ENCODE data around the gene GATD1.

Gene GATD1

GRCh38 chr11:726278-727220 lies 50.7 kb downstream of the GATD1 start:
- DNase-seq (ENCODE audit: low read depth) = no peak

- no peak for DNase-seq (ENCODE audit: low read depth)
Observed at GRCh38 chr11:725624-726202, 51.6 kb downstream of the GATD1 start.

GRCh38 chr11:724778-725386 lies 52.4 kb downstream of the GATD1 start:
- no peak for DNase-seq (ENCODE audit: low read depth)

DNA sequence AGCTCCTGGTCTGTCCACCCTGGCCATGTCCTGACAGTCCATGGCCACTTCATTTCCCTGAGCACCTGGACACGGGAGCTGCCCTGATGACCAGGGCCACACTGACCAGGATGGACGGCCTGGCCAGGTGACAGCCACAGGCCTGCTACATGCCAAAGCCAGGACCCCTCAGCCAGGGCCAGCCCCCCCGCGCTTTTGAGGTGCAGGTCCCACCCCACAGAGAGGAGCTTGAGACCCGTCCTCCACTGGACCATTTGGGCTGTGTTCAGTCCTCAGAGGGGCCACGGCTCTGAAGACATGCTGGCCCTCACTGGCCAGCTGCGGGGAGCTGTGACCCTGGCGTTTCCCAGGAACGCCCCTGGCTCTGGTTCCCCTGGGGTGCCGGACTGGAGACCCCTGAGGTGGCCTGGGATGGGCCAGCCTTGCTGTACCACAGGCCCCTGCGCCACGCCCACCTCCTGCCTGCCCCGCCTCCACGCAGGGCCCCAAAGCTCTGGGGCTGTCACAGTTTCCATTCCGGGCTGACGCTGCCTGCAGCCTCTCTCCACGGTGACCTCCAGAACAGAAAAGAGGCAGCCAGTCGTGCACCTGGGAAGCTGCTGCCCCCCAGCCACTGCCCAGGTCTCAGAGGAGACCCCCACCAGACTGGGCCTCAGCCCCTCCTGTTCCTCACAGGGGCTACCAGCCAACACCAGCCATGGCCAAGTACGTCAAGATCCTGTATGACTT lies 53.1 kb downstream of the GATD1 start:
- DNase-seq (ENCODE audit: low read depth) = no peak

GRCh38 chr11:723120-723883 lies 54.0 kb downstream of the GATD1 start:
- no peak for DNase-seq (ENCODE audit: low read depth)

- no peak for DNase-seq (ENCODE audit: low read depth)
Observed at GRCh38 chr11:722346-722811, 54.9 kb downstream of the GATD1 start.

DNA sequence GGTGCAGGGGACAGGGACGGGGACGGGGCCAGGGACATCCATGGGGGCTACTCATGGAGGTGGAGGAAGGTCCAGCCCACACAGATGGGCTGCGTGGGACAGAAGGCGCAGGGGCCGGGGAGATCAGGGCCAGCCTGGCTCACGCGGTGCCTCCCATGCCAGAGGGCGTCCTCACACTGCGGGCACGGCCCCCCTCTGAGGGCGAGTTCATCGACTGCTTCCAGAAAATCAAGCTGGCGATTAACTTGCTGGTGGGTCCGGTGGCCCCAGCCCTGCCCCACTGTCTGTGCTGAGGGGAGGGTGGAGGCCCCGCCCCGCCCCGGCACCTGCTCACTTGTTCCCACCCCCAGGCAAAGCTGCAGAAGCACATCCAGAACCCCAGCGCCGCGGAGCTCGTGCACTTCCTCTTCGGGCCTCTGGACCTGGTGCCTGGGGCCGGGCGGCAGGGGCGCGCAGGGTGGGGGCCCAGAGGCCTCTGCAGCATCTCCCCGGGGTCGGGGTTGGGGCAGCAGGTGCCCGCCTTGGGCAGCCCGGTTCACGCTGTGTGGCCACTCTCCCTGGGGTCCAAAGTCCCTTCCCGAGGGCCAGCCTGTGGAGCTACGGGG lies 55.4 kb downstream of the GATD1 start:
- no peak for DNase-seq (ENCODE audit: low read depth)

GRCh38 chr11:721247-721740 lies 56.0 kb downstream of the GATD1 start:
- no peak for DNase-seq (ENCODE audit: low read depth)

GRCh38 chr11:720642-721246 lies 56.5 kb downstream of the GATD1 start:
- DNase-seq (ENCODE audit: low read depth) = no peak

DNA sequence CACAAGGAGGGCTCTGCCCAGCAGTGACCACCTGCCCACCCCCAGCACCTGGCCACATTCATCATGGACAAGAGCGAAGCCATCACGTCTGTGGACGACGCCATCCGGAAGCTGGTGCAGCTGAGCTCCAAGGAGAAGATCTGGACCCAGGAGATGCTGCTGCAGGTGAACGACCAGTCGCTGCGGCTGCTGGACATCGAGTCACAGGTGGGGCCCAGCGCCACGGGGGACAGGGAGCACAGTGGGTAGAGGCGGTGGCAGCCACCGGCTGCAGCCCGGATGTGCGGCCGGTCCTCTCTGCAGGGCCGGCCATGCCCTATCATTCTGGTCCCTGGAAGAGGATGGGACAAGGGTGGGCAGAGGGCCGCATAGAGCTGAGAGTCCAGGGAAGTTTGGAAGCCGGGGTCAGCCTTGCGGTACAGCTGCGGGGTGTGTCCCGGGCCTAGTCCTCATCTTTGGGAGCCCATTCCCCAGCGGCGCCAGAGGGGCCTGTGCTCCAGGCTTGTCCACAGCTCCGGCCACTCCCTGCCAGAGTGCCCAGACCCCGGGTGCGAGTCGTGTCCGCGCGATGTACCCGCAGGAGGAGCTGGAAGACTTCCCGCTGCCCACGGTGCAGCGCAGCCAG lies 57.2 kb downstream of the GATD1 start:
- no peak for DNase-seq (ENCODE audit: low read depth)

DNA sequence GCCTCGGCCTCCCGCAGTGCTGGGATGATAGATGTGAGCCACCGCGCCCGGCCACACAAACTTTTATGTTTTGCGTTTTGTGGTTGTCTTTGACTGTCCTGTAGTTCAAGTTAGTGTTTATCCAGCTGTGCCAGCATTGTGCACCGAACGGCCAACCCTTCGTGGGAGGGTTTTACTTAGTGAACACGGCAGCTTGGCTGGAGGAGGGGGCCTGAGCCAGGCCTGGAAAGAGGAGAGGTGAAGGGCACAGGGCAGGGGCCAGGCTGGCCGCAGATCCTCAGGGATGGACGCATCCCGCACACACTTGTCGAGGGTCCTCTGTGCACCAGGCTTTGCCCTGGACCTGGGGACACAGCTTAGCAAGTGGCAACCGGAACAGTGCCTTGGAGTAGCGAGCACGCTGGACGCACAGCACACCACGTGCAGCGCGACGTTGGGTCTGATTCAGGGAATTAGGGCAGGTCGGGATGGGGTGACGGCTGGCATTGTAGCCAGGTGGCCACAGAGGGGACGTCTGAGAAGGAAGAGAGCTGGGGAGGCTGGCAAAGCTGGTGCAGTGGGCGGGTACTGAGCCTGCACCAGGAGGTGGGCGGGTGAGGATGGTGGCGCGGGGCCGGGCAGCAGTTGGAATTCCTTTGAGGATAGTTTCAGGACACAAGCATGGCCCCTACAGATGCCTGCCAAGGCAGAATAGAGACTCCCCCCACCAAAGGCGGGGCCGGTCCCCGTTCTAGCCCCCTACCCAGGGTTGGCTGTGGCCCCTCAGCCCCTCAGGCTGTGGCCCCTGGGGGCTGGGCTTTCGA lies 57.9 kb downstream of the GATD1 start:
- no peak for DNase-seq (ENCODE audit: low read depth)

All from HS-27A (cell line).